Measurements from ENCODE around the gene RNF213. TPM values are rescaled to one million over a fixed set of nuclear protein-coding genes. Genes with fewer than 3 reads are reported as not detected.

The RNF213 gene
- total RNA-seq, result 110 TPM

DNA sequence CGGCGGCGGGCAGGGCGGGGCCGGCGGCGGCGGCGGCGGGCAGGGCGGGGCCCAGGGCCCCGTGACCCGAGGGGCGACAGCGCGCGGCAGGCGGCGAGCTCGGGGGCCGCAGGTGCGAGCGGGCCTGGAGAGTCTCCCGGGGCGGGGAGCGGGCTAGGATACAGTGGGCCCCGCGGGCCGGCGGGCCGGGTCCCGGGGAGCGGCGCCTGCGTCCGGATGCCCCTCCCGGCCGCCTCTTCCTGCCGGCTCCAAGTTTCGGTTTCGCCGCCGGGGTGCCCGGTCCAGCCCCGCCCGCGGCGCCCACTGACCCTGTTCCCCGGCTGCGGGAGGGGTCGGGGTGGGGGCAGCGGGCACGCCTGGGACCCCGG, at the start of gene RNF213:
Gene RNF213, plus strand, starts transcription at position 62 of the 368 bp plus-strand sequence. CDS start 2,830 bp downstream, outside the sequence.

DNA sequence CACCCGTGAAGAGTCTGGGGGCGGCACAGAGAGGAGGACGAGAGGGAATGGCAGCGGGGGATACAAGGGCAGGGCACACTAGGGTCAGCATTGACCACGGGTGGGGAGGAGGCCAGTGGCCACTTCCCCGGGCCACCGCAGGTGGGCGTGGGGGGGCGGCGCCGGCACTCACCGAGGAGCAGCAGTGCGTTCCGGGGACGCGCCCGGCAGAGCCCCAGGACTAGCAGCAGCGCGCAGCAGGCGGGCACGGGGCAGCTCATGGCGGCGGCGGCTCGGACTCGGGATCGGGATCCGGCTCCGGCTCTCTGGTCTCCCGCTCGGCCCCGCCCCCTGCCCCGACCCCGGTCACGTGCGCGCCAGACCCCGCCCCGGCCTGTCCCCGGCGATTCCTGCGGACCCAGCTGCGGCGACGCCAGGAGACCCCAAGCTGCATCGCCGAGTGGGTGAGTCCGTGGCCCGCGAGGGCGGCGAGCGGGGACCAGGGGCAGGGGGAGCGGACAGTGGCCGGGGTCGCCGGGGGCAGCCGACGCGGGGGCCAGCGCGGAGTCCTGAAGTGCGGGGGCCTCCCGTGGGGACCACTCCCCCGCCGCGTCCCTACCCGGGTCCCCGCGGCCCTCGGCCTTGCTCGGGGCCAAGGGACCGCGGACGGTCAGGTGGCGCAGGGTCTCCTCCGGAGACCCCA, 40.5 kb upstream of the RNF213 start, which contains the start of the genes SGSH and SLC26A11:
Gene SGSH, minus strand, starts transcription at position 280 of the 682 bp plus-strand sequence. Its CDS starts 20 bp downstream, at position 260.
Gene SLC26A11, plus strand, starts transcription at position 374 of the 682 bp plus-strand sequence. CDS start 1,134 bp downstream, outside the sequence.

GRCh38 chr17:80414803-80415625, 154.4 kb downstream of the RNF213 start, which contains the start of gene ENDOV:
ENDOV (plus strand) TSS chr17:80415167; CDS start chr17:80415195, 28 bp downstream.

Small RNA genes within 50 kb of the gene (small RNA-seq; reads per million reads assigned to genes)
- gene MIR4730 (ENCODE audit: low replicate concordance), result not detected

Other genes with a start within 250 kb of the RNF213 start
- 34.4 TPM for gene TBC1D16, start 225.0 kb upstream of the RNF213 start, total RNA-seq
- gene CCDC40, start 224.2 kb upstream of the RNF213 start, total RNA-seq, result 8.3 TPM
- gene GAA, start 159.3 kb upstream of the RNF213 start, total RNA-seq, result 46.0 TPM
- 73.0 TPM for gene EIF4A3, start 113.7 kb upstream of the RNF213 start, total RNA-seq
- 0.82 TPM for gene CARD14, start 90.8 kb upstream of the RNF213 start, total RNA-seq
- gene SGSH, start 40.5 kb upstream of the RNF213 start, total RNA-seq, result 27.5 TPM
- gene SLC26A11, start 40.4 kb upstream of the RNF213 start, total RNA-seq, result 32.6 TPM
- 22.4 TPM for gene ENDOV, start 154.3 kb downstream of the RNF213 start, total RNA-seq
- gene NPTX1, start 215.8 kb downstream of the RNF213 start, total RNA-seq, result 0.99 TPM

Data from metanephros (tissue), 2 donors.